ENCODE data around the gene RHOBTB3.

The RHOBTB3 gene

DNA sequence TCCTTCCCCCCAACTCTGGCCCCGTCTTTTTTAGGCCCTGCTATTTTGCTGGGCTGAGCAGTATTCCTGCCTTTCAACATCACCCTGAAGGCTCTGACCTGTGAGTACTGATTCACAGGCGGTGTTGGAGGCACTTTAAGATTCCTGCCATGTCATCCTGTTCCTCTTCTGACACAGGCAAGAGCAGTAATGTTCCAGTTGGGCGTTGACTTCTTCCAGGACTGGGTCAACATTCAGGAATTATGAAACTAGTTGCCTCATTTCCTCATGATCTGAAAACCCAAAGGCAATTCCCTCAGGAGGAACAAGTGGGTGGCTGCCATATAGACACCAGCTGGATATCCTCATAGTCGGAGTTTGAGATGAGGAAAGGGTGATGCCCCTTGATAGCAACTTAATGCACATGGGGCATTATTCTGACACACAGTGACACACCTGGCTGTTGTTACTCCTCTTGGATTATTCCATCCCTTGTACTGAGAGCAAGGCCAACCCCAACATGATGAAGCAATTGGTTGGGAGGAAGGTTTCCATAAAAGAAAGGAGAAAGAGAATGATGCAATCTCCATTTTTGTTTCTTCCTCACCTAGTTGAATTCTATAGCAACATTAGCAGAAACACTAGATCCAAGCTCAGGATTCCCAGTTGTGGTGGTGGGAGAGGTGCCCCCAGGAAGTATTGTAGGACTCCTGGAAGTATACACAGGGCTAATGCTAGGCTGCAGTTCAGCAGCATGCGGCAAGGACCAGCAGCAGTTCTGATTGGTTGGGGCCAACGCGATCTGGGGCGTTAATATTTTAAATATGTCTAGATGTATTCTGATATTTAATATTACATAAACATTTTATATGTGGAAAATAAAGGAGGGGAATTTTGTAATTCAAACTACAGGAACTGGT lies 111.0 kb downstream of the RHOBTB3 start:
- no peak overlapping the region for H3K4me3 ChIP-seq (ENCODE audit: control insufficient read depth, low read depth, low read length)
- DNase-seq (ENCODE audit: low read depth): peak; percentile 96
- TF ChIP-seq, protein P1, sequence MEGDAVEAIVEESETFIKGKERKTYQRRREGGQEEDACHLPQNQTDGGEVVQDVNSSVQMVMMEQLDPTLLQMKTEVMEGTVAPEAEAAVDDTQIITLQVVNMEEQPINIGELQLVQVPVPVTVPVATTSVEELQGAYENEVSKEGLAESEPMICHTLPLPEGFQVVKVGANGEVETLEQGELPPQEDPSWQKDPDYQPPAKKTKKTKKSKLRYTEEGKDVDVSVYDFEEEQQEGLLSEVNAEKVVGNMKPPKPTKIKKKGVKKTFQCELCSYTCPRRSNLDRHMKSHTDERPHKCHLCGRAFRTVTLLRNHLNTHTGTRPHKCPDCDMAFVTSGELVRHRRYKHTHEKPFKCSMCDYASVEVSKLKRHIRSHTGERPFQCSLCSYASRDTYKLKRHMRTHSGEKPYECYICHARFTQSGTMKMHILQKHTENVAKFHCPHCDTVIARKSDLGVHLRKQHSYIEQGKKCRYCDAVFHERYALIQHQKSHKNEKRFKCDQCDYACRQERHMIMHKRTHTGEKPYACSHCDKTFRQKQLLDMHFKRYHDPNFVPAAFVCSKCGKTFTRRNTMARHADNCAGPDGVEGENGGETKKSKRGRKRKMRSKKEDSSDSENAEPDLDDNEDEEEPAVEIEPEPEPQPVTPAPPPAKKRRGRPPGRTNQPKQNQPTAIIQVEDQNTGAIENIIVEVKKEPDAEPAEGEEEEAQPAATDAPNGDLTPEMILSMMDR (conservative IDR thresholded peaks at IDR 0.05; ENCODE audit: control insufficient read depth, insufficient read depth, low read depth, low read length): no peak

DNA sequence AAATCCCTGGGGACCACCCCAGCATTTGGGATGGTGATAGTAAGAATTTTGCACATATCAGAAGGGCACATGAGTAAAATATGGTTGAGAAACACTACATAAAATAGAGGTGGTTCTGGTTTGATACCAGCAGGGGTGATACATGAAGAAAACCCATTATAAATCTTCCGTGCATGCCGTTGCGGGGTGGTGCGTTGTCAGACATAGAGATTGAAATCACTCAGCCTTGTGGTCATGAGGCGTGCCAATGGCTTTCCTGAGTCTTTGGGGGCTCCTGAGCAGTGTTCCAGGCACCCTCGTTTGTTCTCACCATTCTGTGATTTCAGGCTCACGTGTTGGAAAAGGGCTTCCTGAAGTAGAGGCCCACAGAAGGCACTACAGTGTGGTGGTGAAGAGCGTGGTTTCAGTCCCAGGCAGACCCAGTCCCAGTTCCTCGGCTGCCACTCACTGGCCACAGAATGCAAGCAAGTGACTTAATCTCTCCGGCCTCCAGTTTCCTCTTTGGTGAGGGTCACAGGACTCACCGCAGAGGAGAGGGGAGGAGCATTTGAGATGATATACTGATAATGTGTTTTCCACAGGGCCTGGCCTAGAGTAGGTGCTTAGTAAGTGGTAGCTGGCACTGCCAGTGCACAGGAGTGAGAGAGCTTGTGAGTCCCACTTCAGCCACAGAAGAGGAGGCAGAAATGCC lies 111.9 kb downstream of the RHOBTB3 start:
- TF ChIP-seq, protein P1 (conservative IDR thresholded peaks at IDR 0.05; ENCODE audit: control insufficient read depth, insufficient read depth, low read depth, low read length): no peak
- DNase-seq (ENCODE audit: low read depth): peak; percentile 47
- H3K4me3 ChIP-seq (ENCODE audit: control insufficient read depth, low read depth, low read length): no peak overlapping the region

DNA sequence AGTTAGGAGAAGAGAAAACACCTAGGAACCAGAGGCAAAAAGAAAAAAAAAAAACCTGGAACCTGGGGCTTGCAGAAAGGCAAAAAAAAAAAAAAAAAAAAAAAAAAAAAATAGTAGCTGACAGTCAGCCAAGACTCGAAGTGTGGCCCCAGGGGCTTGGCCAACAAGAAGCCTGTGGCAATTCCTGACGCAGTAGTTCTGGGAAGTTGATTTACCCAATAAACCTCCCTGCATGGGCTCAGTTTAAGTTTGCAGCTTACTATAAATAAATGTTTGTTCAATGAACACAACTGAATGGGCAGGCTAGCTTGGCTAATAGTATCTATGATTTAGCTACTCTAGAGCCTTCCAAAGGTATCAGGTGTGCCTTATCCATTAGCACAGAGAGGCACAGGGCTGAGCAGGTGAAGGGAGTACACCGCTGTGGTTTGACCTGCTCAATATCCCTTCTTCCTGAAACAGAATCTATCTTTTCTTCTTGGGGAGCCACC lies 112.6 kb downstream of the RHOBTB3 start:
- TF ChIP-seq, protein P1 (conservative IDR thresholded peaks at IDR 0.05; ENCODE audit: control insufficient read depth, insufficient read depth, low read depth, low read length): no peak
- no peak overlapping the region for H3K4me3 ChIP-seq (ENCODE audit: control insufficient read depth, low read depth, low read length)
- peak; percentile 60 for DNase-seq (ENCODE audit: low read depth)

GRCh38 chr5:95845391-95845790 lies 114.3 kb downstream of the RHOBTB3 start:
- DNase-seq (ENCODE audit: low read depth): no peak
- TF ChIP-seq, protein P1 (conservative IDR thresholded peaks at IDR 0.05; ENCODE audit: control insufficient read depth, insufficient read depth, low read depth, low read length): no peak

More at GRCh38 chr5:95845391-95845790, 114.3 kb downstream of the RHOBTB3 start:
- no peak overlapping the region for H3K4me3 ChIP-seq (ENCODE audit: control insufficient read depth, low read depth, low read length)
